ENCODE results near the gene C7orf57.

The C7orf57 gene

DNA sequence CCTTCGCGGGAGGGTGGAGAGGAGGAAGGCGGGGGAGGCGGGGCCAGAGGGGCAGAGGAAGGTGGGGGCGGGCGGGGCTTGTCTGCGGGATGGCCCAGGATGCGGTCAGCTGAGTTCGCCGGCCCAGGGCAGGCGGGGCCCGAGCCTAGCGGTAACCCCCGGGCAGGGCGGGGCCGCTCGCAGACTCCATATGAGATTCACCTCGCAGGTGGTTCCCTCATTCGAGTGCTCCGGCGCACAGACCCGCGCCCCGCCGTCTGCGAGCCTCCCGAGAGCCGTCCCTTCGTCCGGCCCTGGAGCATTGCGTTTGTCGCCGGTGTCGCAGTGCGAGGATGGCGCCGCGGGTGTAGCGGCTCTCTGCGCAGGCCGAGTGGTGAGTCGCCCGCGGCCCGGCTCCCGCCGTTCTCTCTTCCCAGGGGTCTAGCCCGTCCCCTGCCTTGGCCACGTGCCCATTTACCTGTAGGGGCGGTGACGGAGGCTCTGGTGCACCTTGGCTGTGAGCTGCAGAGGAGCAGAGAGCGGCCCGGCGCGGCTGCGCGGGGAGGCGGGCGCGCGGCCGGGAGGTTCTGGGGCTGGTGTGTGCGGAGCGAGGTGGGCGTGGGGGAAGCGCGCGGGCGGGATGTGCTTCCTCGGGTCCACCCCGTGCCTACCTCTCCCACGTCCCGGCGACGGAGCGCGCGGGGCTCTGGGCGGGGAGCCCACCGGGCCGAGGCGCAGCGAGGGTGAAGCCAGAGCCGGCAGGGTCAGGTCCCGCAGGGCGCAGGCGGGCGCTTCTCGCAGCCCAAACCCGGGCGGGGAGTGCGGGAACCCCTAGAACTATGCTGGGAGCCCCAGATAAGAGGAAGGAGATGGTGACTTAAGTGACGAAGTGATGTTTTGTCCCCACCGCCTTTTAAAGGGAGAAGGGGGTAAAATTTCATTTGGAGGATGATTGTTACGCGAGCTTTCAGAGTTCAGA, 54.0 kb downstream of the C7orf57 start, which contains the start of gene UPP1:
Gene UPP1 (plus strand): TSS at position 220 of the 958 bp plus-strand sequence. CDS start 5,519 bp downstream, outside the sequence.
- no peak for DNase-seq (ENCODE audit: low read depth)
- TF ChIP-seq, protein P1, sequence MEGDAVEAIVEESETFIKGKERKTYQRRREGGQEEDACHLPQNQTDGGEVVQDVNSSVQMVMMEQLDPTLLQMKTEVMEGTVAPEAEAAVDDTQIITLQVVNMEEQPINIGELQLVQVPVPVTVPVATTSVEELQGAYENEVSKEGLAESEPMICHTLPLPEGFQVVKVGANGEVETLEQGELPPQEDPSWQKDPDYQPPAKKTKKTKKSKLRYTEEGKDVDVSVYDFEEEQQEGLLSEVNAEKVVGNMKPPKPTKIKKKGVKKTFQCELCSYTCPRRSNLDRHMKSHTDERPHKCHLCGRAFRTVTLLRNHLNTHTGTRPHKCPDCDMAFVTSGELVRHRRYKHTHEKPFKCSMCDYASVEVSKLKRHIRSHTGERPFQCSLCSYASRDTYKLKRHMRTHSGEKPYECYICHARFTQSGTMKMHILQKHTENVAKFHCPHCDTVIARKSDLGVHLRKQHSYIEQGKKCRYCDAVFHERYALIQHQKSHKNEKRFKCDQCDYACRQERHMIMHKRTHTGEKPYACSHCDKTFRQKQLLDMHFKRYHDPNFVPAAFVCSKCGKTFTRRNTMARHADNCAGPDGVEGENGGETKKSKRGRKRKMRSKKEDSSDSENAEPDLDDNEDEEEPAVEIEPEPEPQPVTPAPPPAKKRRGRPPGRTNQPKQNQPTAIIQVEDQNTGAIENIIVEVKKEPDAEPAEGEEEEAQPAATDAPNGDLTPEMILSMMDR (conservative IDR thresholded peaks at IDR 0.05; ENCODE audit: low read depth, low read length): no peak
- peak within 1 kb of the TSS; percentile 87 for H3K4me3 ChIP-seq (ENCODE audit: low read depth, low read length)

DNA sequence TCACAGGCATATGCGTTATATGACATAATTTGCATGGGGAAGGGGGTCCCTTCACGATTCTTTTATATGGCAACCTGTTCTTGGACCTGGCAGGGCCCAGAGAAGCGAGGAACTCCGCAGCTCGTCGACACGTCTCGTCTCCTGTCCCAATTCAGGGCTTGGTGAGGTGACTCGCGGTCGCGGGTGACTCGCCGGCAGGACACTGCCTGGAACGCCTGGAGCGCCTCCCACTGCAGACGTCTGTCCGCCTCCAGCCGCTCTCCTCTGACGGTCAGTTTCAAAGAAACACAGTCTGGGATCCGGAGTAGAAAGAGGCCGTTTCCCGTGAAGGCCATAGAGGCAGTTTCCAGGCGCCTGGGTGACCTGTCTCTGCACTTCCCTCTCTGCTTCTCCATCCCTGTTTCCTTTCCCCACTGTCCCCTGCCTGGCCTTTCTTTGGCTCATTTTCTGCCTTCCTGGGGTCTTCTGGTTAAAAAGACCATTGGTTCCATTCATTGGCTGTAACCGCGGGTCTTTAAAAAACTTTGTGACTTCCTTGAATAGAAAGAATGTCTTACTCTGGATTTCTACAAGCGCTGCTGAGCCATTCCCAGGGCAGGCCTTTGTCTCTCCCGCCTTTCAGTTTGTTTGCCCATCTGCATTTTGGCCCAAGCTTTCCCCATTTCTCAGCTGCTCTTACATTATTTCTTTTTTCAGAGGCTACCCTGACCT, 54.9 kb downstream of the C7orf57 start:
- TF ChIP-seq, protein P1 (conservative IDR thresholded peaks at IDR 0.05; ENCODE audit: low read depth, low read length): no peak
- DNase-seq (ENCODE audit: low read depth): peak; percentile 56
- H3K4me3 ChIP-seq (ENCODE audit: low read depth, low read length): peak overlapping the region; percentile 87

DNA sequence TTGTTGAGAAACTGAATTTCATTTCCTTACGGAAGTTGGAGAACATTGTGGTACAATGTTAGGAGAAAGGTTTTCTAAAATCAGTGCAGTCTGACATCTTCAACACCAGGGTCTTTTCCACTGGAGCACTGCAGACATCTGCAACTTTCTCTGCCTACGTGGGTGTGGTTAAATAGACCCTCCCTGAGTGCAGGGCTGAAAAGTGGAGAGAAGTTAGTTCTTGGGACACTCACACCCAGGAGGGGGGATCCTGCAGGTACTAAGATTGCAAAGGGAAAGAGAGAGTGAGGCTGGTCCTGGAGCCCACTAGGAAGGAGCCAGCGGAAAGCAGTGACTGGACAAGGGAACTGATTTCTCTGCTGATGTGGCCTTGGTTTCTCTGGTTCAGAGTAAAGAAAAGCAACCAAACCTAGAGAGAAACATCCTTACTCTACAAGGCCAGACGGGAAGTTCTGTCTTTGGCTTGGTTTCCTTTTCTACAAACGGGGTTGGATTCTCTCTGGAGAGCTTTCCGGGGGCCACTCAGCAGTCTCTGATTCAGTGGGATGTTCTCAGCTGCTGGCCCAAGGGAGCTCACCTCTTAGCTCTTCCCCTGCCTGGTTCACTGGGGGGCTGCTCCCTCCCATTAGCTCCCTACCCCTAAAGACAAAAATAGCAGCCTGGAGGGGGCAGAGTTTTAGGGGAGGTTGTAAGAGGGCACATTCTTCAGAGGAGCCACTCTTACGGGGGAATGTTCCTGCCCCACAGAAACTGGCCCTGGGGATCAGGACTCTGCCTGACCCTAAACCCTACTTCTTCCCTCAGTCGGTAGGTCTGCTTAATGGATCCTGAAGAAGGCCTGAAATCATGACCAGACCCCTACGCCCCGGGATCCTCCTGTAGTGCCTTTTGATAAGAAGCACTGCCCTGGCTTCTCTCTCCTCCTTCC, 56.4 kb downstream of the C7orf57 start:
- no peak for DNase-seq (ENCODE audit: low read depth)
- TF ChIP-seq, protein P1 (conservative IDR thresholded peaks at IDR 0.05; ENCODE audit: low read depth, low read length): no peak
- no peak overlapping the region for H3K4me3 ChIP-seq (ENCODE audit: low read depth, low read length)

DNA sequence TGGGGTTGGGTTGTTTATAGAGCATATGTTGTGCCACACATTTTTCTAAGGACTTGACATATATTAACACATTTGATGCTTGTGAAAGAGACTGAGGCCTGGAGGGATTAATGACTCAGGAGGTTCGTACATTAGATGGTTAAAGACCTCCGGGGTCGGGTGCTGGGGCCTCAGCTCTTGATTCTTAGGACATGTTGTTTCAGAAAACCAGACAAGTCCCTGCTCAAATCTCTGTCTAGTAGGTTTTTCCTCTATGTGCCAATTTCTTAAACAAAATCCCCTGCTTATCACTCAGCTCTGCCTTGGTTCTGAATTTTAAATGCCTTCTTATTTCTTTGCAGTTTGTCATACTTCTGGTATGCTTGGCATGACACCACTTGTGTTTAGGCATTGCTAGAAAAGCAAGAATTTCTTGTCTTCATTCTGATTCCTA, 59.5 kb downstream of the C7orf57 start:
- H3K4me3 ChIP-seq (ENCODE audit: low read depth, low read length): no peak overlapping the region
- peak; percentile 83 for DNase-seq (ENCODE audit: low read depth)

DNA sequence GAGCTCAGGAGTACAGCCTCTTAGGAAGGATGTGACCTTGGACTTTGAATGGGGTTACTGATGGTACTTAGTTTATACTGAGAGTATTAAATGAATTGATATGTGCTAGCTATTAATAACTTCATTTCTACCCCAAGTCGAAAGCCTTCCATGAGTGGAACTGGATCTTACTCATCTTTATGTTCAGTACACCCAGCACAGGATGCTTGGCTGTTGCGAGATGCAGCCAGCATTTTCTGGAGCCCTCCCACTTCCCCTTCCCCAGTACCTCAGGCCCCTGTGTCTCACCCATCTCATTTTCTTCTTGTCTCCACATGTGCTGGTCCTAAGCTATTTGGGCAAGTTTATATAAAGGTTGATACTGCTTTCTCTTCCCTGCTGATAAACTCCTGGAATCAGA, 60.9 kb downstream of the C7orf57 start:
- no peak for DNase-seq (ENCODE audit: low read depth)
- no peak overlapping the region for H3K4me3 ChIP-seq (ENCODE audit: low read depth, low read length)
- TF ChIP-seq, protein P1 (conservative IDR thresholded peaks at IDR 0.05; ENCODE audit: low read depth, low read length): no peak

More for the DNA sequence above, 59.5 kb downstream of the C7orf57 start:
- TF ChIP-seq, protein P1 (conservative IDR thresholded peaks at IDR 0.05; ENCODE audit: low read depth, low read length): no peak

DNA sequence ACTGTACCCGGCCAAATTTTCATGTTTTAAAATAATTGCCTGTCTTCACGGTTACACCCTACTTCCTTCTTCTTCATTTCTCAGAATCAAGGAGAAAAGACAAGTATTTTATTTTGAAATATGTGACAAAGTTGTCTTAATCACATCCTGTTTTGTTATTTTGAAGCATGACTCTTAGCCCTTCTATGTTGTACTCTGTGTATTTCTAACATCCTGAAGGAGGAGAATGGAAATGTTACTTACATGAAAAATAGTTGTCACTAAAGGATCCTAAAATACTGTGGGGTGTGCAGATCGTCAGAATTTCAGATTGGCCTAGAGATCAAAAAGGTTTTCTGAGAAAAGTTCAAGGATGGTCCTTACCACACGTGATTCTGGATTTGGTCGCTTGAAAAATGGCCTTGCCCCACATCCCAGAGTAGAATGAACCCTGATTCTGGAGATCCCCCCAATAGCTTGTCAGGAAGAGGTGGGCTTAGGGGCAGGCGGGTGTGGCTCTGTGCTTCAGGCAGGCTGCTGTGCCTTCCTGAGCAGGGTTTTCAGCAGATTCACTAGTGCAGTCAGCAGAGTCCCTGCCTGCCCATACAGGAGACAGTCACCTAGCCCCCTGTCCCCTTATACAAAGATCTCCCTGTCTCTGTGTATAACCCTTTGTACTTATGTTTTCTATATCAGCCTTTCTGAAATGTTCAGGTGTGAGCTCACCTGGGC, 62.3 kb downstream of the C7orf57 start:
- TF ChIP-seq, protein P1 (conservative IDR thresholded peaks at IDR 0.05; ENCODE audit: low read depth, low read length): no peak
- no peak overlapping the region for H3K4me3 ChIP-seq (ENCODE audit: low read depth, low read length)
- DNase-seq (ENCODE audit: low read depth): no peak

Data from choroid plexus epithelial cell (primary cell).